ENCODE data around the gene ATF2. TPM values are rescaled to one million over a fixed set of nuclear protein-coding genes. Genes with fewer than 3 reads are reported as not detected.

The ATF2 gene
- total and polyA plus RNA-seq, 2 donors from 2014 or later, result 14.1 to 55.6 TPM

DNA sequence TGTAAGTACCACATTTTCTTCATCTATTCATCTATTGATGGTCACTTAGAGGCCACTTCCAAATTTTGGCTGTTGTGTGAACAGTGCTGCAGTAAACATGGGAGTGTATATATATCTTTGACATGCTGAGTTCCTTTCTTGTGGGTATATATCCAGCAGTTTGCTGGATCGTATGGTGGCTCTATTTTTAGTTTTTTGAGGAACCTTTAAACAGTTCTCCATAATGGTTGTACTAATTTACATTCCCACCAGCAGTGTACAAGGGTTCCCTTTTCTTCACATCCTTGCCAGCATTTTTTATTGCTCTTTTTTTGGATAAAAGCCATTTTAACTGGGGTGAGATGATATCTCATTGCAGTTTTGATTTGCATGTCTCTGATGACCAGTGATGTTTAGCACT, 20.8 kb upstream of the ATF2 start:
- no peak for DNase-seq
- Histone ChIP-seq H3K27ac (ENCODE audit: low read depth in 2 of 2, low read length in 2 of 2) (no peak overlapping the region), H3K9ac (ENCODE audit: low read length in 3 of 3) (no peak overlapping the region), H3K4me1 (ENCODE audit: control insufficient read depth in 2 of 3, insufficient read depth in 2 of 3, low read depth in 1 of 3, low read length in 3 of 3) (no peaks in the 10 kb centered on the region), H3K27me3 (ENCODE audit: control insufficient read depth, insufficient read depth, low read length) (no peaks in the 10 kb centered on the region), H3K9me3 (ENCODE audit: control insufficient read depth in 2 of 3, insufficient read depth in 1 of 3, low read length in 3 of 3) (no peaks in the 10 kb centered on the region), H3K4me3 (ENCODE audit: low read length in 3 of 3) (no peak overlapping the region), H3K36me3 (ENCODE audit: control insufficient read depth in 2 of 3, insufficient read depth in 3 of 3, low read length in 3 of 3) (no peaks in the 10 kb centered on the region)
- intact Hi-C loops (cut with DNase I), result no loop called here
- TF ChIP-seq, protein P1, sequence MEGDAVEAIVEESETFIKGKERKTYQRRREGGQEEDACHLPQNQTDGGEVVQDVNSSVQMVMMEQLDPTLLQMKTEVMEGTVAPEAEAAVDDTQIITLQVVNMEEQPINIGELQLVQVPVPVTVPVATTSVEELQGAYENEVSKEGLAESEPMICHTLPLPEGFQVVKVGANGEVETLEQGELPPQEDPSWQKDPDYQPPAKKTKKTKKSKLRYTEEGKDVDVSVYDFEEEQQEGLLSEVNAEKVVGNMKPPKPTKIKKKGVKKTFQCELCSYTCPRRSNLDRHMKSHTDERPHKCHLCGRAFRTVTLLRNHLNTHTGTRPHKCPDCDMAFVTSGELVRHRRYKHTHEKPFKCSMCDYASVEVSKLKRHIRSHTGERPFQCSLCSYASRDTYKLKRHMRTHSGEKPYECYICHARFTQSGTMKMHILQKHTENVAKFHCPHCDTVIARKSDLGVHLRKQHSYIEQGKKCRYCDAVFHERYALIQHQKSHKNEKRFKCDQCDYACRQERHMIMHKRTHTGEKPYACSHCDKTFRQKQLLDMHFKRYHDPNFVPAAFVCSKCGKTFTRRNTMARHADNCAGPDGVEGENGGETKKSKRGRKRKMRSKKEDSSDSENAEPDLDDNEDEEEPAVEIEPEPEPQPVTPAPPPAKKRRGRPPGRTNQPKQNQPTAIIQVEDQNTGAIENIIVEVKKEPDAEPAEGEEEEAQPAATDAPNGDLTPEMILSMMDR (IDR thresholded peaks at IDR 0.05; ENCODE audit: borderline replicate concordance, extremely low read depth, insufficient read depth), result no peak
- FAIRE-seq, result no peak

DNA sequence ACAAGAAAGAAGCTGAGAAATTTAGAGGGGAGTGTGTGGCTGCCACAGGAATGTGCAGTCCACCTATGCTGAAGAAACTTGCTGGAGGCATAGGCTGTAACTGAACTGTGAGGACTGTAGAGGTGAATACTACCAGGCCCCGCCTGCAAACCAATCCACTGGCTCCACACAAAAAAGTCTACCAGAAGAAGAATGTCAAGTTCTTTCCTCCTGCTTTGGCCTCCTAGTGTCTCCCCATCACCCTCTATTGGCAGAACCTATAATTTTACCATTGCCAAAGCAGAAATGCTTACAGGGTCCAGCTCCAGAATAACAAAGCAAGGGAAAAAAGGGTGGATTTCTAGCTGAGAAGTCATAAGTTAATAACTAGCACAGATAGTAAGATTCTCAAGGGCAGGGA, 19.4 kb upstream of the ATF2 start:
- intact Hi-C loops (cut with DNase I), result no loop called here
- no peak overlapping the region for H3K4me3 ChIP-seq (ENCODE audit: low read length in 3 of 3)
- no peak overlapping the region for H3K27ac ChIP-seq (ENCODE audit: low read depth in 2 of 2, low read length in 2 of 2)
- no peak overlapping the region for H3K9ac ChIP-seq (ENCODE audit: low read length in 3 of 3)
- TF ChIP-seq, protein P1 (IDR thresholded peaks at IDR 0.05; ENCODE audit: borderline replicate concordance, extremely low read depth, insufficient read depth), result no peak
- FAIRE-seq (no peak), DNase-seq (no peak)
- H3K9me3 ChIP-seq (ENCODE audit: control insufficient read depth in 2 of 3, insufficient read depth in 1 of 3, low read length in 3 of 3), result no peaks in the 10 kb centered on the region
- H3K4me1 ChIP-seq (ENCODE audit: control insufficient read depth in 2 of 3, insufficient read depth in 2 of 3, low read depth in 1 of 3, low read length in 3 of 3), result no peaks in the 10 kb centered on the region
- H3K27me3 ChIP-seq (ENCODE audit: control insufficient read depth, insufficient read depth, low read length), result no peaks in the 10 kb centered on the region
- H3K36me3 ChIP-seq (ENCODE audit: control insufficient read depth in 2 of 3, insufficient read depth in 3 of 3, low read length in 3 of 3), result no peaks in the 10 kb centered on the region

DNA sequence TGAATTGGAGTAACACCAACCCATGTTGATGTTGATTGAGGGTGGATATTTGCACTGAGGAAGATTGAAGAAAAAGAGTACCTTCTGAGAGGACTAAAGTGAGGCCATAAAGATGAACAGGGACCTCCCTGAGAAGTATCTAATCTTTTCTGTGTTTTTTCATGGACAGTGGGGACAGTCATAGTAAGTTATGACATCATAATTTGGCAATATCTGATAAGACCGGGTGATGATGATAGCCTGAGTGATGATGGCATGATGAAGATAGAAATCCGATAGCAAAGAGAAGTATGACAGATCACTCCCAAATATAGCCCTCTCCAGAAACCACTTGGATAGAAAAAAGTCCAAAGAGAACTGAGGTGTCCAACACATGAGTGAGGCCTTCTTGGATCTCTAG, 15.7 kb upstream of the ATF2 start:
- Histone ChIP-seq H3K9me3 (ENCODE audit: control insufficient read depth in 2 of 3, insufficient read depth in 1 of 3, low read length in 3 of 3) (no peaks in the 10 kb centered on the region), H3K27me3 (ENCODE audit: control insufficient read depth, insufficient read depth, low read length) (no peaks in the 10 kb centered on the region), H3K4me3 (ENCODE audit: low read length in 3 of 3) (no peak overlapping the region), H3K36me3 (ENCODE audit: control insufficient read depth in 2 of 3, insufficient read depth in 3 of 3, low read length in 3 of 3) (peaks cover 5 to 13% (median 6%) of the 10 kb centered on the region in 3 donors), H3K4me1 (ENCODE audit: control insufficient read depth in 2 of 3, insufficient read depth in 2 of 3, low read depth in 1 of 3, low read length in 3 of 3) (peaks cover 0 to 4% (median 2%) of the 10 kb centered on the region in 3 donors), H3K9ac (ENCODE audit: low read length in 3 of 3) (no peak overlapping the region), H3K27ac (ENCODE audit: low read depth in 2 of 2, low read length in 2 of 2) (no peak overlapping the region)
- FAIRE-seq, result no peak
- no peak for DNase-seq
- intact Hi-C loops (cut with DNase I), result no loop called here
- TF ChIP-seq, protein P1 (IDR thresholded peaks at IDR 0.05; ENCODE audit: borderline replicate concordance, extremely low read depth, insufficient read depth), result no peak

DNA sequence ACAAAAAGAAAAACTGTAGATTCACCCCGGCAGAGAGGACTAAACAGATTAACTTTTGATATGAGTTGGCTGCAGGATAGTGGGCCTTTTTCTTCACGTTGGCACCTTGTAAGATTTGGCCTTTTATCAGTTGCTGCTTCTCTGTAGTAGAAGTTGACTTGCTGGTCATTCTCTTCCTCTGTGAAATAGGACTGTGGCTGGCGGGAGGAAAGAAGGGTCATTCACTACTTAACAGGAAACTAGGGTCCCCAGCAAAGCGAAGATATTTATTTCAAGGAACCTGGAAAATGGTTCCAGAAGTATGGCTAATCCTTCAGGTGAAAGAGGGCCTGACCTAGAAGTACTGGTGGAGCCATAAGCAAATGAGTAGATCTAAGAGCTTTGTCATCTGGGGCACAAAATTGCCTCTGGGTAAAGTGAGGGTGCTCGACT, 13.9 kb upstream of the ATF2 start:
- peak overlapping the region; percentile 89 to 94 for H3K27ac ChIP-seq (ENCODE audit: low read depth in 2 of 2, low read length in 2 of 2)
- FAIRE-seq (no peak), DNase-seq (no peak)
- H3K27me3 ChIP-seq (ENCODE audit: control insufficient read depth, insufficient read depth, low read length), result no peaks in the 10 kb centered on the region
- H3K4me1 ChIP-seq (ENCODE audit: control insufficient read depth in 2 of 3, insufficient read depth in 2 of 3, low read depth in 1 of 3, low read length in 3 of 3), result peaks cover 0 to 4% (median 2%) of the 10 kb centered on the region in 3 donors
- H3K36me3 ChIP-seq (ENCODE audit: control insufficient read depth in 2 of 3, insufficient read depth in 3 of 3, low read length in 3 of 3), result peaks cover 8 to 28% (median 14%) of the 10 kb centered on the region in 3 donors
- peak overlapping the region in 2 of 3 donors; percentile 57 to 99 for H3K9ac ChIP-seq (ENCODE audit: low read length in 3 of 3)
- no peaks in the 10 kb centered on the region for H3K9me3 ChIP-seq (ENCODE audit: control insufficient read depth in 2 of 3, insufficient read depth in 1 of 3, low read length in 3 of 3)
- TF ChIP-seq, protein P1 (IDR thresholded peaks at IDR 0.05; ENCODE audit: borderline replicate concordance, extremely low read depth, insufficient read depth), result no peak
- intact Hi-C loops (cut with DNase I), result no loop called here
- H3K4me3 ChIP-seq (ENCODE audit: low read length in 3 of 3), result peak overlapping the region; percentile 52 to 97 (median 78)

Data from kidney (tissue), 14 donors.